A549 (cell line): ENCODE data around the gene MAP3K1. TPM values are rescaled to one million over a fixed set of nuclear protein-coding genes. Genes with fewer than 3 reads are reported as not detected.

Experiments used
- ATAC-seq, 2 experiments: fragments of 200-7000 bp in 1 of 2; fragments of >200 bp in 1 of 2; cut with Nextera tagmentation in 1 of 2; cut with Tn5 transposase in 1 of 2; 3 replicates each; pipeline versions ENCODE4 v1.8.0 to v1.9.1; 2018 to 2020; ENCODE audit warnings: mild to moderate bottlenecking in 1 of 2, moderate library complexity in 1 of 2
- CTCF ChIA-PET: fragments of 300-600 bp; sonication (Branson Sonifier 250); formaldehyde crosslinking; extraction: SDS; loops from one replicate; lab custom pipeline; 2021; ENCODE audit warnings: antibody characterized with exemption, inconsistent platforms; lab: Yijun Ruan, JAX
- POLR2A ChIA-PET: fragments of 350-600 bp; formaldehyde crosslinking; extraction: SDS; loops from one replicate; lab custom pipeline; 2021; ENCODE audit warnings: antibody characterized with exemption, inconsistent platforms; lab: Yijun Ruan, JAX
- DNase-seq, 2 experiments: peaks; one replicate each; pipeline versions ENCODE4 v3.0.0 to v3.0.0-alpha.2; 2011 to 2016; ENCODE audit warnings: low read depth in 1 of 2, low spot score in 1 of 2
- FAIRE-seq: peaks from 2 replicates; lab custom pipeline; 2011; peaks lifted over from hg19 to GRCh38; lab: Jason Lieb, UNC
- H3K27ac ChIP-seq, 2 experiments: fragments of >200 bp; sonication (Bioruptor Twin); formaldehyde crosslinking; 3 replicates each; pipeline ENCODE4 v1.5.1; 2016 to 2017
- H3K4me1 ChIP-seq: fragments of >200 bp; sonication (Bioruptor Twin); formaldehyde crosslinking; 3 replicates; pipeline ENCODE4 v1.6.1; 2016
- H3K4me2 ChIP-seq: fragments of >200 bp; sonication (Bioruptor Twin); formaldehyde crosslinking; 3 replicates; pipeline ENCODE4 v1.6.1; 2016
- H3K4me3 ChIP-seq: fragments of >200 bp; sonication (Bioruptor Twin); formaldehyde crosslinking; 3 replicates; pipeline ENCODE4 v1.5.1; 2016
- H3K9me3 ChIP-seq: fragments of >200 bp; sonication (Bioruptor Twin); formaldehyde crosslinking; 3 replicates; pipeline ENCODE4 v1.6.1; 2016
- CEBPB ChIP-seq, 2 experiments: fragments of >200 bp in 1 of 2; sonication (Bioruptor Twin) in 1 of 2; formaldehyde crosslinking in 1 of 2; IDR thresholded peaks; 2 replicates each; pipeline ENCODE4 v1.6.1; 2012 to 2016
- CHD2 ChIP-seq: fragments of 150-350 bp; IDR thresholded peaks from 2 replicates; pipeline ENCODE4 v1.6.1; 2014; ENCODE audit warnings: low read length; ENCODE audit not compliant: partially characterized antibody
- EHF ChIP-seq: fragments of 250-450 bp; sonication (Bioruptor Pico); IDR thresholded peaks from 2 replicates; pipeline ENCODE4 v1.5.0; 2020; ENCODE audit warnings: mild to moderate bottlenecking
- EHMT2 ChIP-seq: fragments of 200-600 bp; sonication (generic); IDR thresholded peaks from 2 replicates; pipeline ENCODE4 v1.6.1; 2016; ENCODE audit warnings: antibody characterized with exemption, low read depth, mild to moderate bottlenecking, moderate library complexity
- EP300 ChIP-seq, 2 experiments: fragments of >200 bp; sonication (Bioruptor Twin); formaldehyde crosslinking; IDR thresholded peaks; 2 replicates in 1 of 2; 3 replicates in 1 of 2; pipeline ENCODE4 v1.6.1; 2016 to 2017
- FOSB ChIP-seq: fragments of 250-450 bp; sonication (Bioruptor Pico); IDR thresholded peaks from 2 replicates; pipeline ENCODE4 v1.5.0; 2020; ENCODE audit warnings: mild to moderate bottlenecking, moderate library complexity
- FOSL2 ChIP-seq, 2 experiments: fragments of 450-650 bp in 1 of 2; fragments of >200 bp in 1 of 2; sonication (Bioruptor Twin) in 1 of 2; formaldehyde crosslinking; IDR thresholded peaks; 2 replicates each; pipeline versions ENCODE4 v1.5.0 to v1.6.1; 2016 to 2020; ENCODE audit warnings: mild to moderate bottlenecking in 1 of 2, moderate library complexity in 1 of 2
- FOXS1 ChIP-seq: fragments of 250-450 bp; sonication (Bioruptor Pico); IDR thresholded peaks from 2 replicates; pipeline ENCODE4 v1.5.0; 2020; ENCODE audit warnings: mild to moderate bottlenecking, moderate library complexity
- HEYL ChIP-seq: fragments of 250-450 bp; sonication (Bioruptor Pico); IDR thresholded peaks from 2 replicates; pipeline ENCODE4 v1.8.0; 2021; ENCODE audit warnings: mild to moderate bottlenecking, moderate library complexity
- HOXB13 ChIP-seq: fragments of 250-450 bp; sonication (Bioruptor Pico); IDR thresholded peaks from 2 replicates; pipeline ENCODE4 v1.5.0; 2020; ENCODE audit warnings: low read depth, mild to moderate bottlenecking, moderate library complexity
- JUNB ChIP-seq: fragments of >200 bp; sonication (Bioruptor Twin); formaldehyde crosslinking; IDR thresholded peaks from 2 replicates; pipeline ENCODE4 v1.6.1; 2016
- KDM1A ChIP-seq: fragments of 200-600 bp; sonication (generic); IDR thresholded peaks from 2 replicates; pipeline ENCODE4 v1.6.1; 2016; ENCODE audit warnings: low read depth, mild to moderate bottlenecking
- KDM5A ChIP-seq: fragments of 200-600 bp; sonication (generic); IDR thresholded peaks from 2 replicates; pipeline ENCODE4 v1.6.1; 2016; ENCODE audit warnings: antibody characterized with exemption, mild to moderate bottlenecking
- MAZ ChIP-seq: fragments of 150-350 bp; IDR thresholded peaks from 2 replicates; pipeline ENCODE4 v1.6.1; 2014; ENCODE audit warnings: antibody characterized with exemption, low read depth, low read length, borderline replicate concordance
- PHF8 ChIP-seq: fragments of 200-600 bp; sonication (generic); IDR thresholded peaks from 2 replicates; pipeline ENCODE4 v1.6.1; 2016; ENCODE audit warnings: low read depth, mild to moderate bottlenecking, antibody characterized with exemption, moderate library complexity, borderline replicate concordance
- RAD21 ChIP-seq, 2 experiments: fragments of >200 bp in 1 of 2; sonication (Bioruptor Twin) in 1 of 2; formaldehyde crosslinking in 1 of 2; IDR thresholded peaks in 1 of 2; conservative IDR thresholded peaks in 1 of 2; 2 replicates in 1 of 2; 3 replicates in 1 of 2; pipeline ENCODE4 v1.6.1; 2012 to 2018; ENCODE audit warnings: inconsistent platforms in 1 of 2
- RARB ChIP-seq: fragments of 250-450 bp; sonication (Bioruptor Pico); IDR thresholded peaks from 2 replicates; pipeline ENCODE4 v1.8.0; 2021; ENCODE audit warnings: mild to moderate bottlenecking, moderate library complexity
- RNF2 ChIP-seq: fragments of 200-600 bp; sonication (generic); IDR thresholded peaks from 2 replicates; pipeline ENCODE4 v1.6.1; 2016; ENCODE audit warnings: low read depth, mild to moderate bottlenecking, antibody characterized with exemption, moderate library complexity, borderline replicate concordance
- TFCP2L1 ChIP-seq: fragments of 250-450 bp; sonication (Bioruptor Pico); IDR thresholded peaks from 2 replicates; pipeline ENCODE4 v1.5.0; 2021; ENCODE audit warnings: mild to moderate bottlenecking
- WGBS: methylation state at CpG from one replicate; pipeline ENCODE4 v1.1.6; 2017; ENCODE audit errors: missing lambda C conversion rate; 5-methylcytosine and 5-hydroxymethylcytosine counted together
- polyA plus RNA-seq, 4 experiments: library from polyadenylated mRNA; depleted of rRNA in 3 of 4; stranded (reverse); fragments of >200 nt; fragmentation: RNase III in 1 of 4; extraction: RNeasy Plus Mini Kit Qiagen cat#74134 plus additional on column Dnase treatment in 1 of 4; gene quantifications; 2 replicates in 3 of 4; 3 replicates in 1 of 4; pipeline ENCODE4 v1.2.3, GENCODE V29; 2011 to 2017
- TF ChIP-seq, protein P1 (sequence below): fragments of 250-450 bp; sonication (Bioruptor Pico); IDR thresholded peaks from 2 replicates; pipeline ENCODE4 v1.5.0; 2020; ENCODE audit warnings: low read depth, mild to moderate bottlenecking, moderate library complexity
- TF ChIP-seq, protein P2 (sequence below): fragments of >200 bp; sonication (Bioruptor Twin); formaldehyde crosslinking; IDR thresholded peaks from 3 replicates; pipeline ENCODE4 v1.5.1; 2016
- TF ChIP-seq, protein P3 (sequence below): fragments of 250-450 bp; sonication (Bioruptor Pico); IDR thresholded peaks from 2 replicates; pipeline ENCODE4 v1.5.0; 2021; ENCODE audit warnings: mild to moderate bottlenecking, moderate library complexity, borderline replicate concordance
- TF ChIP-seq, protein P4 (sequence below): fragments of >200 bp; sonication (Bioruptor Twin); formaldehyde crosslinking; IDR thresholded peaks from 2 replicates; pipeline ENCODE4 v1.6.1; 2016
- TF ChIP-seq, protein P5 (sequence below): fragments of 450-650 bp; IDR thresholded peaks from 2 replicates; pipeline ENCODE4 v1.6.1; 2014; ENCODE audit warnings: antibody characterized with exemption
- TF ChIP-seq, protein P6 (sequence below): fragments of >200 bp; sonication (Bioruptor Twin); formaldehyde crosslinking; IDR thresholded peaks from 3 replicates; pipeline ENCODE4 v1.6.1; 2016
- TF ChIP-seq, protein P7 (sequence below): IDR thresholded peaks from 2 replicates; pipeline ENCODE4 v1.6.1; 2012; ENCODE audit warnings: low read depth, borderline replicate concordance

Gene MAP3K1
- polyA plus RNA-seq, 2 of the 4 experiments (the other 2 are of a cell fraction) = 1.9 to 5.1 TPM

DNA sequence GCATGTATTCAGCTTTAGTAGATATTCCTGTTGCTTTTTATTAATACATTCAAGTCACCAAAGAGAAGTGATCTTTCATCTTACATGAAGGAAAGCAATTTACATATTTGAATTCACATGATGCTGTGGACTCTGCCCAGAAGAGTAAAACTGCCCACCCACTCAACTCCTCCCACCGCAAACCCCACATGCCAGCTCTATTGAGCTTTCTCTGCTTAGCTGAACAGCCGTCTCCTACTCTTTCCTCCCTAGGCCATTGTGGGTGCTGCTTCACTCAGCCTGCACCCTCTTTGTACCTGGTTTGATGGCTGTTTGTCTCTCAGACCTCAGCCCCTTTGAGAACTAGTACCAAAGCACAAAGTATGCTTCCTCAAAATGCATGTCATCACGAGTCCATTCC is 48.4 kb upstream of the MAP3K1 start:
- DNase-seq (no peak), FAIRE-seq (no peak), ATAC-seq (no peak)
- TF ChIP-seq, protein P1, sequence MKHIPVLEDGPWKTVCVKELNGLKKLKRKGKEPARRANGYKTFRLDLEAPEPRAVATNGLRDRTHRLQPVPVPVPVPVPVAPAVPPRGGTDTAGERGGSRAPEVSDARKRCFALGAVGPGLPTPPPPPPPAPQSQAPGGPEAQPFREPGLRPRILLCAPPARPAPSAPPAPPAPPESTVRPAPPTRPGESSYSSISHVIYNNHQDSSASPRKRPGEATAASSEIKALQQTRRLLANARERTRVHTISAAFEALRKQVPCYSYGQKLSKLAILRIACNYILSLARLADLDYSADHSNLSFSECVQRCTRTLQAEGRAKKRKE = no peak
- no peak for TF ChIP-seq TFCP2L1 (CRISPR knock-in tag)
- no peak for TF ChIP-seq HEYL
- TF ChIP-seq RARB (CRISPR knock-in tag) = no peak
- no peak for TF ChIP-seq CEBPB (IDR thresholded peaks at IDR 0.05)
- TF ChIP-seq, protein P2, sequence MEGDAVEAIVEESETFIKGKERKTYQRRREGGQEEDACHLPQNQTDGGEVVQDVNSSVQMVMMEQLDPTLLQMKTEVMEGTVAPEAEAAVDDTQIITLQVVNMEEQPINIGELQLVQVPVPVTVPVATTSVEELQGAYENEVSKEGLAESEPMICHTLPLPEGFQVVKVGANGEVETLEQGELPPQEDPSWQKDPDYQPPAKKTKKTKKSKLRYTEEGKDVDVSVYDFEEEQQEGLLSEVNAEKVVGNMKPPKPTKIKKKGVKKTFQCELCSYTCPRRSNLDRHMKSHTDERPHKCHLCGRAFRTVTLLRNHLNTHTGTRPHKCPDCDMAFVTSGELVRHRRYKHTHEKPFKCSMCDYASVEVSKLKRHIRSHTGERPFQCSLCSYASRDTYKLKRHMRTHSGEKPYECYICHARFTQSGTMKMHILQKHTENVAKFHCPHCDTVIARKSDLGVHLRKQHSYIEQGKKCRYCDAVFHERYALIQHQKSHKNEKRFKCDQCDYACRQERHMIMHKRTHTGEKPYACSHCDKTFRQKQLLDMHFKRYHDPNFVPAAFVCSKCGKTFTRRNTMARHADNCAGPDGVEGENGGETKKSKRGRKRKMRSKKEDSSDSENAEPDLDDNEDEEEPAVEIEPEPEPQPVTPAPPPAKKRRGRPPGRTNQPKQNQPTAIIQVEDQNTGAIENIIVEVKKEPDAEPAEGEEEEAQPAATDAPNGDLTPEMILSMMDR = no peak
- TF ChIP-seq, protein P3, sequence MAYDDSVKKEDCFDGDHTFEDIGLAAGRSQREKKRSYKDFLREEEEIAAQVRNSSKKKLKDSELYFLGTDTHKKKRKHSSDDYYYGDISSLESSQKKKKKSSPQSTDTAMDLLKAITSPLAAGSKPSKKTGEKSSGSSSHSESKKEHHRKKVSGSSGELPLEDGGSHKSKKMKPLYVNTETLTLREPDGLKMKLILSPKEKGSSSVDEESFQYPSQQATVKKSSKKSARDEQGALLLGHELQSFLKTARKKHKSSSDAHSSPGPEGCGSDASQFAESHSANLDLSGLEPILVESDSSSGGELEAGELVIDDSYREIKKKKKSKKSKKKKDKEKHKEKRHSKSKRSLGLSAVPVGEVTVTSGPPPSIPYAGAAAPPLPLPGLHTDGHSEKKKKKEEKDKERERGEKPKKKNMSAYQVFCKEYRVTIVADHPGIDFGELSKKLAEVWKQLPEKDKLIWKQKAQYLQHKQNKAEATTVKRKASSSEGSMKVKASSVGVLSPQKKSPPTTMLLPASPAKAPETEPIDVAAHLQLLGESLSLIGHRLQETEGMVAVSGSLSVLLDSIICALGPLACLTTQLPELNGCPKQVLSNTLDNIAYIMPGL (CRISPR knock-in tag) = no peak
- no peak for TF ChIP-seq JUNB
- TF ChIP-seq, protein P4, sequence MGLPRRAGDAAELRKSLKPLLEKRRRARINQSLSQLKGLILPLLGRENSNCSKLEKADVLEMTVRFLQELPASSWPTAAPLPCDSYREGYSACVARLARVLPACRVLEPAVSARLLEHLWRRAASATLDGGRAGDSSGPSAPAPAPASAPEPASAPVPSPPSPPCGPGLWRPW = no peak
- no peak for TF ChIP-seq KDM5A
- TF ChIP-seq PHF8 = no peak
- TF ChIP-seq, protein P5, sequence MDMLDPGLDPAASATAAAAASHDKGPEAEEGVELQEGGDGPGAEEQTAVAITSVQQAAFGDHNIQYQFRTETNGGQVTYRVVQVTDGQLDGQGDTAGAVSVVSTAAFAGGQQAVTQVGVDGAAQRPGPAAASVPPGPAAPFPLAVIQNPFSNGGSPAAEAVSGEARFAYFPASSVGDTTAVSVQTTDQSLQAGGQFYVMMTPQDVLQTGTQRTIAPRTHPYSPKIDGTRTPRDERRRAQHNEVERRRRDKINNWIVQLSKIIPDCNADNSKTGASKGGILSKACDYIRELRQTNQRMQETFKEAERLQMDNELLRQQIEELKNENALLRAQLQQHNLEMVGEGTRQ = no peak
- 54% methylated on average over 3 of the region's 3 CpGs for WGBS
- CTCF ChIA-PET = no interaction called here
- no peak overlapping the region for H3K4me3 ChIP-seq
- H3K4me2 ChIP-seq = no peak overlapping the region
- H3K9me3 ChIP-seq = no peaks in the 10 kb centered on the region
- POLR2A ChIA-PET = no interaction called here
- no peak overlapping the region for H3K27ac ChIP-seq
- H3K4me1 ChIP-seq = no peaks in the 10 kb centered on the region

DNA sequence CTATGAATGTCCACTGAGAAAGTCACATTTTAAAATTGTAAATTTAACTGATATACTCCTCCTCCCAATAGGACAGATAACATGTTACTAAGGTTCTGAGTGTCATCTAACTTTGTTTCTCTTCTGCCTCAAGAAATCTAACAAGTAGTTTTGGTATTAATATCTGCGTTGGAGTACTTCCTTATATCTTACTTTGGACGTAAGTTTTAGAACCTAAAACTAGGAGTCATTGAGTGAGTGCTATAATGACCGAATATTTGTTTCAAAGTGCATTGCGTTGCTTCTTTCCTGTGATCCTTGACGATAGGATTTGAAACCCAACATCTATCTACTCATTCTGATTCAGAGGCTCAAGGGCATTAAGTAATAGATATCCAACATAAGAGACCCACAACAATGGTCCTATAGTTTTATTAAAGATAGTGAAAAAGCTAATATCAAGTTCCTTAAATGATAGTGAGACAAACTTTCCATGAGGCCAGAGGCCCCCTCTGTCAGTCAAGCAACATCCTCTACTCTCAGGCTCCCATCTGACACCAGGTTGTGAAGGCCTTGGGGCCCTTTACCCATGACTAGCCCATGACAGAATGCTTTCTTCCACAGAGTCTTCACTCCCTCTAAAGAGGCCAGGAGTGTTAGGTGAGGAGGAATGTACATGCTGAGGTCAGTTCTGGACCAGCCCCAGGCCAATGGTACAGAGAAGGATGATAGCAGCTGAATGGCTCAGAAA is 45.3 kb upstream of the MAP3K1 start:
- Histone ChIP-seq H3K4me1 (no peaks in the 10 kb centered on the region), H3K4me2 (no peak overlapping the region), H3K27ac (no peak overlapping the region), H3K9me3 (no peaks in the 10 kb centered on the region), H3K4me3 (no peak overlapping the region)
- 70% methylated on average over 5 of the region's 5 CpGs for WGBS
- ChIA-PET POLR2A (no interaction called here), CTCF (interaction anchor here (1.1 to 1.2 kb wide), 2 partner anchors 33 to 69 kb away, joined by 4 to 6 read pairs; no protein-coding TSS in a partner anchor)
- no peak for ATAC-seq
- FAIRE-seq = no peak
- no peak for DNase-seq
- TF ChIP-seq FOSB (CRISPR knock-in tag) (no peak), MAZ (no peak), CHD2 (no peak), RARB (CRISPR knock-in tag) (no peak), KDM5A (no peak), RNF2 (no peak), EP300 (IDR thresholded peaks at IDR 0.05) (no peak), RAD21 (conservative IDR thresholded peaks at IDR 0.05 in 1 of 2, IDR thresholded peaks at IDR 0.05 in 1 of 2) (no peak), HEYL (no peak), FOXS1 (CRISPR knock-in tag) (no peak), EHF (no peak), HOXB13 (CRISPR knock-in tag) (no peak), KDM1A (no peak), FOSL2 (IDR thresholded peaks at IDR 0.05) (no peak), FOSL2 (CRISPR knock-in tag; IDR thresholded peaks at IDR 0.05) (no peak), EHMT2 (no peak)
- TF ChIP-seq, protein P6, sequence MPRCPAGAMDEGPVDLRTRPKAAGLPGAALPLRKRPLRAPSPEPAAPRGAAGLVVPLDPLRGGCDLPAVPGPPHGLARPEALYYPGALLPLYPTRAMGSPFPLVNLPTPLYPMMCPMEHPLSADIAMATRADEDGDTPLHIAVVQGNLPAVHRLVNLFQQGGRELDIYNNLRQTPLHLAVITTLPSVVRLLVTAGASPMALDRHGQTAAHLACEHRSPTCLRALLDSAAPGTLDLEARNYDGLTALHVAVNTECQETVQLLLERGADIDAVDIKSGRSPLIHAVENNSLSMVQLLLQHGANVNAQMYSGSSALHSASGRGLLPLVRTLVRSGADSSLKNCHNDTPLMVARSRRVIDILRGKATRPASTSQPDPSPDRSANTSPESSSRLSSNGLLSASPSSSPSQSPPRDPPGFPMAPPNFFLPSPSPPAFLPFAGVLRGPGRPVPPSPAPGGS = no peak
- TF ChIP-seq, protein P7, sequence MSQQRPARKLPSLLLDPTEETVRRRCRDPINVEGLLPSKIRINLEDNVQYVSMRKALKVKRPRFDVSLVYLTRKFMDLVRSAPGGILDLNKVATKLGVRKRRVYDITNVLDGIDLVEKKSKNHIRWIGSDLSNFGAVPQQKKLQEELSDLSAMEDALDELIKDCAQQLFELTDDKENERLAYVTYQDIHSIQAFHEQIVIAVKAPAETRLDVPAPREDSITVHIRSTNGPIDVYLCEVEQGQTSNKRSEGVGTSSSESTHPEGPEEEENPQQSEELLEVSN = no peak
- TF ChIP-seq, protein P5 = no peak
- TF ChIP-seq, protein P4 = no peak
